ENCODE measurements around the gene NPTX1.

The NPTX1 gene

GRCh38 chr17:80443916-80444643, 32.3 kb downstream of the NPTX1 start:
- DNase-seq (ENCODE audit: low spot score), result no peak

- DNase-seq (ENCODE audit: low spot score), result no peak
These were observed 32.9 kb downstream of the NPTX1 start for GRCh38 chr17:80443498-80443897.

- DNase-seq (ENCODE audit: low spot score), result no peak
These were observed 33.6 kb downstream of the NPTX1 start for GRCh38 chr17:80442764-80443163.

- no peak for DNase-seq (ENCODE audit: low spot score)
These were observed 34.1 kb downstream of the NPTX1 start for GRCh38 chr17:80442323-80442659.

- DNase-seq (ENCODE audit: low spot score), result no peak
These were observed 34.6 kb downstream of the NPTX1 start for GRCh38 chr17:80441598-80442322.

GRCh38 chr17:80441133-80441578, 35.3 kb downstream of the NPTX1 start:
- peak; percentile 11 for DNase-seq (ENCODE audit: low spot score)

- no peak for DNase-seq (ENCODE audit: low spot score)
These were observed 36.9 kb downstream of the NPTX1 start for GRCh38 chr17:80439499-80439898.

- no peak for DNase-seq (ENCODE audit: low spot score)
These were observed 37.6 kb downstream of the NPTX1 start for GRCh38 chr17:80438806-80439205.

- no peak for DNase-seq (ENCODE audit: low spot score)
These were observed 38.9 kb downstream of the NPTX1 start for GRCh38 chr17:80437532-80437931.

- no peak for DNase-seq (ENCODE audit: low spot score)
These were observed 42.3 kb downstream of the NPTX1 start for GRCh38 chr17:80433916-80434666.

- no peak for DNase-seq (ENCODE audit: low spot score)
These were observed 43.4 kb downstream of the NPTX1 start for GRCh38 chr17:80432961-80433550.

- DNase-seq (ENCODE audit: low spot score), result no peak
These were observed 44.0 kb downstream of the NPTX1 start for GRCh38 chr17:80432350-80432955.

- DNase-seq (ENCODE audit: low spot score), result no peak
These were observed 44.9 kb downstream of the NPTX1 start for GRCh38 chr17:80431246-80432195.

GRCh38 chr17:80430446-80431245, 45.8 kb downstream of the NPTX1 start:
- DNase-seq (ENCODE audit: low spot score), result no peak

GRCh38 chr17:80429356-80430275, 46.8 kb downstream of the NPTX1 start:
- DNase-seq (ENCODE audit: low spot score), result no peak

GRCh38 chr17:80428796-80429195, 47.6 kb downstream of the NPTX1 start:
- no peak for DNase-seq (ENCODE audit: low spot score)

GRCh38 chr17:80428363-80428762, 48.0 kb downstream of the NPTX1 start:
- no peak for DNase-seq (ENCODE audit: low spot score)

GRCh38 chr17:80427366-80428282, 48.8 kb downstream of the NPTX1 start:
- no peak for DNase-seq (ENCODE audit: low spot score)

Data from CD4-positive, alpha-beta T cell treated with Interleukin-6 at 100 ng/mL for 8 hours (primary cell).